Measurements from ENCODE around the gene CCDC149. TPM values are rescaled to one million over a fixed set of nuclear protein-coding genes. Genes with fewer than 3 reads are reported as not detected.

CCDC149 gene
- total and polyA plus RNA-seq, 2 donors (not counting 3 experiments of a cell fraction or from before 2014, with no cell fraction given), result 7.8 to 11.3 TPM

GRCh38 chr4:24780936-24781495 lies 131.8 kb downstream of the CCDC149 start:
- H4K20me1 ChIP-seq (replicated peaks; ENCODE audit: control insufficient read depth, extremely low read depth, insufficient read depth, low read length), result no peaks in the 10 kb centered on the region
- no peak overlapping the region for H3K9ac ChIP-seq (replicated peaks; ENCODE audit: extremely low read depth, insufficient read depth, low read length)
- H3K9me3 ChIP-seq (replicated peaks; ENCODE audit: control insufficient read depth, insufficient read depth, low read length), result no peaks in the 10 kb centered on the region
- FAIRE-seq, result no peak
- H3K27me3 ChIP-seq (ENCODE audit: control insufficient read depth in 2 of 2, insufficient read depth in 2 of 2, low read length in 2 of 2), result peaks cover 0 to 5% of the 10 kb centered on the region in 2 experiments
- TF ChIP-seq MYC (IDR thresholded peaks at IDR 0.05; ENCODE audit: low read depth, low read length), result no peak
- TF ChIP-seq GATA2 (IDR thresholded peaks at IDR 0.05; ENCODE audit: insufficient read depth, insufficient read length, low read depth, low read length), result no peak
- TF ChIP-seq, protein P1, sequence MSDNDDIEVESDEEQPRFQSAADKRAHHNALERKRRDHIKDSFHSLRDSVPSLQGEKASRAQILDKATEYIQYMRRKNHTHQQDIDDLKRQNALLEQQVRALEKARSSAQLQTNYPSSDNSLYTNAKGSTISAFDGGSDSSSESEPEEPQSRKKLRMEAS (IDR thresholded peaks at IDR 0.05; ENCODE audit: insufficient read depth, insufficient read length), result no peak
- TF ChIP-seq CTCF (IDR thresholded peaks at IDR 0.05; ENCODE audit: extremely low read depth in 1 of 2, insufficient read depth in 1 of 2, low read depth in 1 of 2, low read length in 2 of 2), result no peak
- no peaks in the 10 kb centered on the region for H3K4me1 ChIP-seq (ENCODE audit: control insufficient read depth, extremely low read depth, insufficient read depth, low read length)
- no peak overlapping the region for H3K4me3 ChIP-seq (replicated peaks in 1 of 3; ENCODE audit: insufficient read depth in 1 of 3, low read depth in 1 of 3, low read length in 3 of 3)
- DNase-seq (ENCODE audit: low read depth, low spot score), result no peak
- H3K79me2 ChIP-seq (ENCODE audit: control insufficient read depth, insufficient read depth, low read length), result no peaks in the 10 kb centered on the region
- no peak overlapping the region for H3K4me2 ChIP-seq (ENCODE audit: insufficient read depth, low read length)
- no peaks in the 10 kb centered on the region for H3K36me3 ChIP-seq (ENCODE audit: control insufficient read depth in 2 of 2, extremely low read depth in 1 of 2, insufficient read depth in 2 of 2, low read length in 2 of 2)
- no peaks in the 10 kb centered on the region for H3K9me1 ChIP-seq (replicated peaks; ENCODE audit: control insufficient read depth, extremely low read depth, insufficient read depth, low read length)
- ChIA-PET POLR2A (no interaction called here), CTCF (no interaction called here)
- intact Hi-C loops (cut with micrococcal nuclease) (no loop called here), dilution Hi-C loops (cut with MboI; ENCODE audit: extremely low pct_ligation_motif_present, low sequenced_read_pairs) (no loop called here)
- H3K27ac ChIP-seq (ENCODE audit: insufficient read depth, low read depth, low read length), result no peak overlapping the region
- no peak overlapping the region for H2AFZ ChIP-seq (ENCODE audit: low read depth, low read length)
- BruUV-seq (replicated peaks), result no TSS peak

Data from endothelial cell of umbilical vein (primary cell).